GM12874 (cell line): ENCODE results near the gene SFRP2.

Experiments used
- CTCF ChIP-seq: IDR thresholded peaks from 2 replicates; pipeline ENCODE4 v1.5.1; 2011; ENCODE audit warnings: low read depth, mild to moderate bottlenecking, control low read depth, low read length, moderate library complexity; ENCODE audit not compliant: insufficient read depth

The SFRP2 gene

GRCh38 chr4:153735906-153736461 lies 52.9 kb downstream of the SFRP2 start:
- TF ChIP-seq CTCF: no peak

GRCh38 chr4:153733751-153734448 lies 55.0 kb downstream of the SFRP2 start:
- no peak for TF ChIP-seq CTCF

- no peak for TF ChIP-seq CTCF
These were observed 57.6 kb downstream of the SFRP2 start for GRCh38 chr4:153731239-153731638.
